Measurements from ENCODE around the gene MGAT3. TPM values are rescaled to one million over a fixed set of nuclear protein-coding genes. Genes with fewer than 3 reads are reported as not detected.

Gene MGAT3
- total and polyA plus RNA-seq, 10 donors = 1.3 to 14.4 (median 9.1) TPM

DNA sequence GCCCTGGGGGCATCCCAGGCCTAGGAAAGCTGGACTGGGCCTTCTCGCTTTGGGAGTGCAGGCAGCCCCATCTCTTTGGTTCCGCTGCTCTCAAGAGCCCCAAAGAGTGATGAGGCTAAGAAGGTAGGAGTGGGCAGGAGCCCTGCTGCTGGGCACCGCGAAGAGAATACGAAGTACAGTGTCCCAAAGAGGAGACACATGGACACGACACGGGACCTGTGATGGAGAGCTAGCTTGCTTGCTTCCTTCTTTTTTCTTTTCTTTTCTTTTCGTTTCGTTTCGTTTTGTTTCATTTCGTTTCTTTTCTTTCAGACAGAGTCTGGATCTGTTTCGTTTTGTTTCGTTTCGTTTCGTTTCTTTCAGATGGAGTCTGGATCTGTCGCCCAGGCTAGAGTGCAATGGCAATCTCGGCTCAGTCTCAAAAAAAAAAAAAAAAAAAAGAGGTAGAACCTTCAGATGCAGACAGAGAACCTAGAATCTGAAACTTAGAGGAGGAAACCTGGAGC is 10.6 kb downstream of the MGAT3 start:
- H3K4me1 ChIP-seq = peaks cover 42 to 100% (median 89%) of the 10 kb centered on the region in 6 donors
- peak overlapping the region in 1 of 8 donors; percentile 27 for H3K4me3 ChIP-seq
- no peak for DNase-seq
- TF ChIP-seq POLR2A (IDR thresholded peaks at IDR 0.05) = no peak
- TF ChIP-seq, protein P1, sequence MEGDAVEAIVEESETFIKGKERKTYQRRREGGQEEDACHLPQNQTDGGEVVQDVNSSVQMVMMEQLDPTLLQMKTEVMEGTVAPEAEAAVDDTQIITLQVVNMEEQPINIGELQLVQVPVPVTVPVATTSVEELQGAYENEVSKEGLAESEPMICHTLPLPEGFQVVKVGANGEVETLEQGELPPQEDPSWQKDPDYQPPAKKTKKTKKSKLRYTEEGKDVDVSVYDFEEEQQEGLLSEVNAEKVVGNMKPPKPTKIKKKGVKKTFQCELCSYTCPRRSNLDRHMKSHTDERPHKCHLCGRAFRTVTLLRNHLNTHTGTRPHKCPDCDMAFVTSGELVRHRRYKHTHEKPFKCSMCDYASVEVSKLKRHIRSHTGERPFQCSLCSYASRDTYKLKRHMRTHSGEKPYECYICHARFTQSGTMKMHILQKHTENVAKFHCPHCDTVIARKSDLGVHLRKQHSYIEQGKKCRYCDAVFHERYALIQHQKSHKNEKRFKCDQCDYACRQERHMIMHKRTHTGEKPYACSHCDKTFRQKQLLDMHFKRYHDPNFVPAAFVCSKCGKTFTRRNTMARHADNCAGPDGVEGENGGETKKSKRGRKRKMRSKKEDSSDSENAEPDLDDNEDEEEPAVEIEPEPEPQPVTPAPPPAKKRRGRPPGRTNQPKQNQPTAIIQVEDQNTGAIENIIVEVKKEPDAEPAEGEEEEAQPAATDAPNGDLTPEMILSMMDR (IDR thresholded peaks at IDR 0.05 in 8 of 11, conservative IDR thresholded peaks at IDR 0.05 in 3 of 11) = no peak
- TF ChIP-seq POLR2AphosphoS5 (IDR thresholded peaks at IDR 0.05) = no peak
- H3K27ac ChIP-seq = peak overlapping the region in 7 of 8 donors; percentile 23 to 86 (median 75)
- intact Hi-C loops (cut with DNase I; ENCODE audit: low total_unique reads) = no loop called here
- WGBS, 5 donors = 73 to 85% (median 82%) methylated on average over 17 of the region's 17 CpGs
- no peaks in the 10 kb centered on the region for H3K36me3 ChIP-seq
- no peaks in the 10 kb centered on the region for H3K9me3 ChIP-seq
- H3K27me3 ChIP-seq (replicated peaks in 1 of 7) = no peaks in the 10 kb centered on the region

DNA sequence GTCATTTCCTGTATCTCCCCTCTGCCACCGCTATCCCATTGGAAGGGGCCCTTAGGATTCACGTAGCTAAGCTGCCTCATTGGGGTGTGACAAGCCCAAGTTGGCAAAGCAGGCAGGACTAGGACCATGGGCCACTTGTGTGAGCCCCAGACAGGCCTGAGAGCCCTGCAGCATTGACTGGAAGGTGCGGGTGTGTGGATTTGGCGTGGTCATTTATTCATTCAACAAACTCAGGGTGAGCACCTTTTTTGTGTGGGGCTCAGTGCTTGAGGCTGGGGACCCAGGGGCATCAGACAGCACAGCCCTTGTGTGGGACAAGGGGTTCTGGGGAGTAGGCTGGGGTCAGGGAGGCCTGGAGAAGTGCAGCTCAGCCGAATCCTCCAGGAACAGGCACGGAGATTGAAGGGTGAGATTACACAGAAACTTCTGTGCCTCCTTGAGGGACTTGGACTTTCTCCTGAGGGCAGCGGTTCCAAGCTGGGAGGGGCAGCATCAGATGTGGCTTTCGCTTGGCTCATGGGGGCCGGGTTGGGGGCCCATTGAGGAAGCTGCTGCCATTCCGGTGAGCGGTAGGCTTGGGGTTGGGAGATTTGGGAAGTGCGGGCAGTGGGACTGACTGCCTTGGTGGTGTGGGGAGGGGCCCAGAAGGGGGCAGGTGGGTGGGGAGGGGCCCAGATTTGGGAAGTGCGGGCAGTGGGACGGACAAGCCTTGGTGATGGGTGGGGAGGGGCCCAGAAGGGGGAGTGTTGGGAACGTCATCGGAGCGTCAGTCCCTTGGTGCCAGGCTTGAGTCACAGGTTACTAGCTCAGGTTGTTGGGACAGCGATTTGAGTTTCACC is 11.9 kb downstream of the MGAT3 start:
- WGBS, 5 donors = 56 to 76% (median 66%) methylated on average over 18 of the region's 18 CpGs
- H3K4me1 ChIP-seq = peaks cover 40 to 100% (median 87%) of the 10 kb centered on the region in 6 donors

DNA sequence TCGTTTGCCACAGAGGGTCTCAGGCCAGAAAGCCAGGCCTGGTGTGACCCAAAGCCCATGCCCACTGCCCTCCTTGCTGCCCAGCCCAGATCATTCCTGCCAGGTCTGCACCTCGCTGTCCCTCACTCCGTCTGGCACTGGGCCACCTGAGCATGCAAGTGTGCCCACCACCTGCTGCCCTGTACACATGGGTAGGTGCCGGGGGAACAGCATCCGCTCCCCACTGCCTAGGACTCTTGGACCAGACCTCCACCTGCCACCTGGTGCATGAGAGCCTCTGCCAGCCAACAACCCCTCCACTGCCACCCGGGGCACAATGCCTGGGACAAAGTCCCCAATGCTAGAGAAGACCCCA is 12.5 kb downstream of the MGAT3 start:
- H3K36me3 ChIP-seq = no peaks in the 10 kb centered on the region
- intact Hi-C loops (cut with DNase I; ENCODE audit: low total_unique reads) = no loop called here
- no peak overlapping the region for H3K4me3 ChIP-seq
- DNase-seq = no peak
- TF ChIP-seq, protein P1 (IDR thresholded peaks at IDR 0.05 in 8 of 11, conservative IDR thresholded peaks at IDR 0.05 in 3 of 11) = no peak
- no peak for TF ChIP-seq POLR2AphosphoS5 (IDR thresholded peaks at IDR 0.05)
- TF ChIP-seq POLR2A (IDR thresholded peaks at IDR 0.05) = no peak
- H3K27me3 ChIP-seq (replicated peaks in 1 of 7) = no peaks in the 10 kb centered on the region
- no peaks in the 10 kb centered on the region for H3K9me3 ChIP-seq
- 79 to 87% (median 83%) methylated on average over 5 to 6 of the region's 6 CpGs for WGBS, 5 donors
- peaks cover 40 to 100% (median 81%) of the 10 kb centered on the region in 6 donors for H3K4me1 ChIP-seq
- H3K27ac ChIP-seq = peak overlapping the region in 3 of 8 donors; percentile 76 to 83 (median 79)

More for the DNA sequence above, 11.9 kb downstream of the MGAT3 start:
- TF ChIP-seq, protein P1 (IDR thresholded peaks at IDR 0.05 in 8 of 11, conservative IDR thresholded peaks at IDR 0.05 in 3 of 11) = no peak
- no peak for TF ChIP-seq POLR2A (IDR thresholded peaks at IDR 0.05)
- no peak for TF ChIP-seq POLR2AphosphoS5 (IDR thresholded peaks at IDR 0.05)
- intact Hi-C loops (cut with DNase I; ENCODE audit: low total_unique reads) = no loop called here
- H3K27me3 ChIP-seq (replicated peaks in 1 of 7) = no peaks in the 10 kb centered on the region
- H3K9me3 ChIP-seq = no peaks in the 10 kb centered on the region
- peak overlapping the region in 3 of 8 donors; percentile 75 to 86 (median 83) for H3K27ac ChIP-seq
- no peak overlapping the region for H3K4me3 ChIP-seq
- no peak for DNase-seq
- no peaks in the 10 kb centered on the region for H3K36me3 ChIP-seq

Data from spleen (tissue), 11 donors.